IPS-15b (cell line): Measurements from ENCODE around the gene ADIPOR2.

Experiments used
- H3K27me3 ChIP-seq: one replicate; pipeline ENCODE4 v1.6.1; 2013; ENCODE audit warnings: low read length; ENCODE audit not compliant: control insufficient read depth, insufficient read depth
- H3K36me3 ChIP-seq: one replicate; pipeline ENCODE4 v1.6.1; 2013; ENCODE audit warnings: low read length; ENCODE audit not compliant: control insufficient read depth, insufficient read depth
- H3K4me1 ChIP-seq: one replicate; pipeline ENCODE4 v1.6.1; 2013; ENCODE audit warnings: mild to moderate bottlenecking, low read length; ENCODE audit not compliant: control insufficient read depth, insufficient read depth
- H3K4me3 ChIP-seq: one replicate; pipeline ENCODE4 v1.5.1; 2013; ENCODE audit warnings: low read depth, low read length
- H3K9ac ChIP-seq: one replicate; pipeline ENCODE4 v1.6.1; 2013; ENCODE audit warnings: low read depth, mild to moderate bottlenecking, low read length
- H3K9me3 ChIP-seq: one replicate; pipeline ENCODE4 v1.6.1; 2013; ENCODE audit warnings: mild to moderate bottlenecking, low read length; ENCODE audit not compliant: control insufficient read depth, insufficient read depth

The ADIPOR2 gene

GRCh38 chr12:1747609-1748008 lies 56.7 kb downstream of the ADIPOR2 start:
- Histone ChIP-seq H3K4me3 (no peak overlapping the region), H3K9ac (no peak overlapping the region), H3K4me1 (no peaks in the 10 kb centered on the region), H3K27me3 (no peaks in the 10 kb centered on the region), H3K36me3 (no peaks in the 10 kb centered on the region), H3K9me3 (no peaks in the 10 kb centered on the region)

GRCh38 chr12:1749019-1749418 lies 58.1 kb downstream of the ADIPOR2 start:
- Histone ChIP-seq H3K4me1 (no peaks in the 10 kb centered on the region), H3K9me3 (no peaks in the 10 kb centered on the region), H3K9ac (no peak overlapping the region), H3K36me3 (no peaks in the 10 kb centered on the region), H3K27me3 (no peaks in the 10 kb centered on the region), H3K4me3 (no peak overlapping the region)

GRCh38 chr12:1750300-1750699 lies 59.4 kb downstream of the ADIPOR2 start:
- H3K4me1 ChIP-seq, result no peaks in the 10 kb centered on the region
- no peaks in the 10 kb centered on the region for H3K36me3 ChIP-seq
- H3K9ac ChIP-seq, result no peak overlapping the region
- no peaks in the 10 kb centered on the region for H3K27me3 ChIP-seq
- H3K9me3 ChIP-seq, result no peaks in the 10 kb centered on the region
- H3K4me3 ChIP-seq, result no peak overlapping the region

- no peaks in the 10 kb centered on the region for H3K36me3 ChIP-seq
- no peaks in the 10 kb centered on the region for H3K9me3 ChIP-seq
- no peak overlapping the region for H3K9ac ChIP-seq
- H3K4me1 ChIP-seq, result no peaks in the 10 kb centered on the region
- H3K4me3 ChIP-seq, result no peak overlapping the region
- H3K27me3 ChIP-seq, result no peaks in the 10 kb centered on the region
Observed at GRCh38 chr12:1758376-1758775, 67.5 kb downstream of the ADIPOR2 start.

- Histone ChIP-seq H3K36me3 (no peaks in the 10 kb centered on the region), H3K9ac (no peak overlapping the region), H3K4me3 (no peak overlapping the region), H3K27me3 (no peaks in the 10 kb centered on the region), H3K9me3 (no peaks in the 10 kb centered on the region), H3K4me1 (no peaks in the 10 kb centered on the region)
Observed at GRCh38 chr12:1758887-1759286, 68.0 kb downstream of the ADIPOR2 start.

GRCh38 chr12:1760566-1761382 lies 69.9 kb downstream of the ADIPOR2 start:
- Histone ChIP-seq H3K36me3 (no peaks in the 10 kb centered on the region), H3K27me3 (no peaks in the 10 kb centered on the region), H3K4me3 (no peak overlapping the region), H3K9ac (no peak overlapping the region), H3K9me3 (no peaks in the 10 kb centered on the region), H3K4me1 (no peaks in the 10 kb centered on the region)

- Histone ChIP-seq H3K27me3 (no peaks in the 10 kb centered on the region), H3K4me3 (no peak overlapping the region), H3K4me1 (no peaks in the 10 kb centered on the region), H3K9ac (no peak overlapping the region), H3K36me3 (no peaks in the 10 kb centered on the region), H3K9me3 (no peaks in the 10 kb centered on the region)
Observed at GRCh38 chr12:1761857-1762256, 71.0 kb downstream of the ADIPOR2 start.

GRCh38 chr12:1763153-1763552 lies 72.3 kb downstream of the ADIPOR2 start:
- no peaks in the 10 kb centered on the region for H3K4me1 ChIP-seq
- H3K27me3 ChIP-seq, result no peaks in the 10 kb centered on the region
- no peak overlapping the region for H3K9ac ChIP-seq
- no peak overlapping the region for H3K4me3 ChIP-seq
- no peaks in the 10 kb centered on the region for H3K36me3 ChIP-seq
- H3K9me3 ChIP-seq, result no peaks in the 10 kb centered on the region

GRCh38 chr12:1766110-1766509 lies 75.2 kb downstream of the ADIPOR2 start:
- no peak overlapping the region for H3K9ac ChIP-seq
- no peaks in the 10 kb centered on the region for H3K4me1 ChIP-seq
- no peaks in the 10 kb centered on the region for H3K36me3 ChIP-seq
- no peaks in the 10 kb centered on the region for H3K27me3 ChIP-seq
- H3K9me3 ChIP-seq, result no peaks in the 10 kb centered on the region
- H3K4me3 ChIP-seq, result no peak overlapping the region

GRCh38 chr12:1767407-1768090 lies 76.7 kb downstream of the ADIPOR2 start:
- no peaks in the 10 kb centered on the region for H3K9me3 ChIP-seq
- no peaks in the 10 kb centered on the region for H3K4me1 ChIP-seq
- H3K27me3 ChIP-seq, result no peaks in the 10 kb centered on the region
- H3K4me3 ChIP-seq, result no peak overlapping the region
- no peak overlapping the region for H3K9ac ChIP-seq
- no peaks in the 10 kb centered on the region for H3K36me3 ChIP-seq

- Histone ChIP-seq H3K36me3 (no peaks in the 10 kb centered on the region), H3K27me3 (no peaks in the 10 kb centered on the region), H3K9me3 (no peaks in the 10 kb centered on the region), H3K9ac (no peak overlapping the region), H3K4me3 (no peak overlapping the region), H3K4me1 (no peaks in the 10 kb centered on the region)
Observed at GRCh38 chr12:1768615-1769014, 77.7 kb downstream of the ADIPOR2 start.
